ENCODE data around the gene CNST.

DNA sequence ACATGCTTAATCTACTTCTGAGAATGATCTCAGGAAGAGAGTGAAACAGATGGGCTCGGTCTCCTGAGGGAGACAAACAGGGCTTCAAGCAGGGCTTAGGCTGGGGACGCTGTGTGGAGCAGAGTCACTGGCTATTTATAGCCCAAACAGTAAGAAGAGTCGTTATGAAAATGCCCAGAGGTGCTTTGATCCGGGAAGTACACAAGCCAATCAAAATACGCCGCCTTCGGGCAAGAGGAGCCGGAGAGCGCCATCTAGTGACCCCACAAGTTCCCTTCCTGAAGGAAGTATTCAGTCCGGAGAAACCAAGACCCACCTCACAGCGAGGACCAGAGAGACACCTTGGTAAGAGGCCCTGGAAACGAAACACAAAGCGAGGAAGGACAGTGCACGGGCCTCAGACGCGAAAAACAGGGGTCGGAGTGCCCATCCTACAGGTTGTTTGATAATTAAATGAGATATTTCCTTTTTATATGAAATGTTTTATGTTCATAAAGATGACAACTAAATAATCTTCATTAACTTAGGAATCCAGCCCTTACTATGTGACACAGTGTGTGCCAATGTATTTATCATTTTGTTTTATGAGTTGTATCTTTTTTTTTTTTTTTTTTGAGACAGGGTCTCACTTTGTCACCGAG, 133.0 kb downstream of the CNST start:
- TF ChIP-seq, protein P1, sequence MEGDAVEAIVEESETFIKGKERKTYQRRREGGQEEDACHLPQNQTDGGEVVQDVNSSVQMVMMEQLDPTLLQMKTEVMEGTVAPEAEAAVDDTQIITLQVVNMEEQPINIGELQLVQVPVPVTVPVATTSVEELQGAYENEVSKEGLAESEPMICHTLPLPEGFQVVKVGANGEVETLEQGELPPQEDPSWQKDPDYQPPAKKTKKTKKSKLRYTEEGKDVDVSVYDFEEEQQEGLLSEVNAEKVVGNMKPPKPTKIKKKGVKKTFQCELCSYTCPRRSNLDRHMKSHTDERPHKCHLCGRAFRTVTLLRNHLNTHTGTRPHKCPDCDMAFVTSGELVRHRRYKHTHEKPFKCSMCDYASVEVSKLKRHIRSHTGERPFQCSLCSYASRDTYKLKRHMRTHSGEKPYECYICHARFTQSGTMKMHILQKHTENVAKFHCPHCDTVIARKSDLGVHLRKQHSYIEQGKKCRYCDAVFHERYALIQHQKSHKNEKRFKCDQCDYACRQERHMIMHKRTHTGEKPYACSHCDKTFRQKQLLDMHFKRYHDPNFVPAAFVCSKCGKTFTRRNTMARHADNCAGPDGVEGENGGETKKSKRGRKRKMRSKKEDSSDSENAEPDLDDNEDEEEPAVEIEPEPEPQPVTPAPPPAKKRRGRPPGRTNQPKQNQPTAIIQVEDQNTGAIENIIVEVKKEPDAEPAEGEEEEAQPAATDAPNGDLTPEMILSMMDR (IDR thresholded peaks at IDR 0.05), result peak; percentile 83
- TF ChIP-seq EZH2 (IDR thresholded peaks at IDR 0.05), result no peak

Measured in neural progenitor cell (in vitro differentiated cells).